ENCODE data around the gene BPI.
A peak's percentile ranks its signal among the peaks of the same experiment; 100 is the strongest.

The BPI gene

GRCh38 chr20:38321959-38322598, 18.1 kb downstream of the BPI start:
- H3K4me2 ChIP-seq (ENCODE audit: low read length) = no peak overlapping the region
- H3K9ac ChIP-seq (ENCODE audit: low read length) = no peak overlapping the region
- no peak overlapping the region for H3K27ac ChIP-seq (ENCODE audit: low read length)
- no peaks in the 10 kb centered on the region for H4K20me1 ChIP-seq (ENCODE audit: insufficient read depth, low read length)
- H3K4me3 ChIP-seq (ENCODE audit: low read length) = no peak overlapping the region
- no peaks in the 10 kb centered on the region for H3K79me2 ChIP-seq (ENCODE audit: low read length)
- H3K36me3 ChIP-seq (replicated peaks; ENCODE audit: low read depth, low read length) = no peaks in the 10 kb centered on the region
- no peaks in the 10 kb centered on the region for H3K4me1 ChIP-seq (ENCODE audit: low read length)
- no peaks in the 10 kb centered on the region for H3K9me3 ChIP-seq (ENCODE audit: insufficient read depth, low read length)
- no peak overlapping the region for H2AFZ ChIP-seq (ENCODE audit: low read depth, low read length)
- H3K27me3 ChIP-seq (ENCODE audit: low read depth, low read length) = peaks cover 59% of the 10 kb centered on the region
- TF ChIP-seq CTCF (IDR thresholded peaks at IDR 0.05; ENCODE audit: low read depth, low read length) (peak; percentile 83), EZH2phosphoT487 (IDR thresholded peaks at IDR 0.05; ENCODE audit: low read depth) (no peak)

- H4K20me1 ChIP-seq (ENCODE audit: insufficient read depth, low read length) = no peaks in the 10 kb centered on the region
- H3K9ac ChIP-seq (ENCODE audit: low read length) = no peak overlapping the region
- no peaks in the 10 kb centered on the region for H3K79me2 ChIP-seq (ENCODE audit: low read length)
- no peak overlapping the region for H2AFZ ChIP-seq (ENCODE audit: low read depth, low read length)
- H3K27me3 ChIP-seq (ENCODE audit: low read depth, low read length) = peaks cover 45% of the 10 kb centered on the region
- no peaks in the 10 kb centered on the region for H3K4me1 ChIP-seq (ENCODE audit: low read length)
- H3K4me2 ChIP-seq (ENCODE audit: low read length) = no peak overlapping the region
- H3K9me3 ChIP-seq (ENCODE audit: insufficient read depth, low read length) = no peaks in the 10 kb centered on the region
- TF ChIP-seq EZH2phosphoT487 (IDR thresholded peaks at IDR 0.05; ENCODE audit: low read depth) (no peak), CTCF (IDR thresholded peaks at IDR 0.05; ENCODE audit: low read depth, low read length) (no peak)
- H3K27ac ChIP-seq (ENCODE audit: low read length) = no peak overlapping the region
- H3K36me3 ChIP-seq (replicated peaks; ENCODE audit: low read depth, low read length) = no peaks in the 10 kb centered on the region
- H3K4me3 ChIP-seq (ENCODE audit: low read length) = no peak overlapping the region
Observed at GRCh38 chr20:38324159-38324558, 20.2 kb downstream of the BPI start.

DNA sequence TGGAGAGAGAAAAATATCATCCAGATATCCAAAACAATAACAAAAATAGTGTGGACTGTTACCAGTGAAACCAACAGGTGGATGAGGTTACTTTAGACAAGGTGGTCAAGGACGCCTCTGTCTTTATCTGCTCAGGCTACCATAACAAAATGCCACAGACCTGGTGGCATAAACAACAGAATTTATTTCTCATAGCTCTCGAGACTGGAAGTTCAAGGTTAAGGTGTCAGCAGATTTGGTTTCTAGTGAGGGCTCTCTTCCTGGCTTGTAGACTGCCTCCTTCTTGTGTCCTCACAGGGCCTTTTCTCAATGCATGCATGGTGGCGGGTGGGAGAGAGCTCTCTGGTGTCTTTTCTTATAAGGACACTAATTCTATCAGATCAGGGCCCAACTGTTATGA, 21.2 kb downstream of the BPI start:
- no peak overlapping the region for H3K9ac ChIP-seq (ENCODE audit: low read length)

DNA sequence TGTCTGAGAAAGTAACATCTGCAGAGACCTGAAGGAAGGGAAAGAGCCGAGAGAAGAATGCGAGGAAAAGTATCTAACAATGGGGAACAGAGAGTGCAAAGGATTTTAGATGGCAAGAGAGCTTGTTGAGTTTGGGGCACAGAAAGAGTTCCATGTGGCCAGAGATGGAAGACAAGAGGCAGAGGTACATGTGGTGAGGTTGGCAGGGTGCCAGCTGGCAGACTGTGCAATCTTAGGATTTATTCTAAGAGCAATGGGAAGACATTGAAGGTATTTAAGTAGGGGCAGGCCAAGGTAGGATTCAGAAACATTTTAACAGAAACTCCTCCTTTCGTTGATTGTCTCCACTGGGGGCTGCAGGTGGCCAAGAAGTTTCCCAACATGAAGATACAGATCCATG, 21.9 kb downstream of the BPI start:
- Histone ChIP-seq H3K4me2 (ENCODE audit: low read length) (no peak overlapping the region), H3K4me3 (ENCODE audit: low read length) (no peak overlapping the region)

More for the DNA sequence above, 21.2 kb downstream of the BPI start:
- Histone ChIP-seq H3K27me3 (ENCODE audit: low read depth, low read length) (peaks cover 39% of the 10 kb centered on the region), H3K9me3 (ENCODE audit: insufficient read depth, low read length) (no peaks in the 10 kb centered on the region), H3K4me2 (ENCODE audit: low read length) (no peak overlapping the region), H4K20me1 (ENCODE audit: insufficient read depth, low read length) (no peaks in the 10 kb centered on the region), H3K36me3 (replicated peaks; ENCODE audit: low read depth, low read length) (no peaks in the 10 kb centered on the region), H3K4me3 (ENCODE audit: low read length) (no peak overlapping the region), H3K79me2 (ENCODE audit: low read length) (no peaks in the 10 kb centered on the region), H3K4me1 (ENCODE audit: low read length) (no peaks in the 10 kb centered on the region), H2AFZ (ENCODE audit: low read depth, low read length) (no peak overlapping the region), H3K27ac (ENCODE audit: low read length) (no peak overlapping the region)
- TF ChIP-seq EZH2phosphoT487 (IDR thresholded peaks at IDR 0.05; ENCODE audit: low read depth) (no peak), CTCF (IDR thresholded peaks at IDR 0.05; ENCODE audit: low read depth, low read length) (no peak)

More for the DNA sequence above, 21.9 kb downstream of the BPI start:
- Histone ChIP-seq H4K20me1 (ENCODE audit: insufficient read depth, low read length) (no peaks in the 10 kb centered on the region), H3K27me3 (ENCODE audit: low read depth, low read length) (peaks cover 44% of the 10 kb centered on the region), H3K4me1 (ENCODE audit: low read length) (no peaks in the 10 kb centered on the region), H3K79me2 (ENCODE audit: low read length) (no peaks in the 10 kb centered on the region), H2AFZ (ENCODE audit: low read depth, low read length) (no peak overlapping the region), H3K9ac (ENCODE audit: low read length) (no peak overlapping the region), H3K9me3 (ENCODE audit: insufficient read depth, low read length) (no peaks in the 10 kb centered on the region), H3K27ac (ENCODE audit: low read length) (no peak overlapping the region), H3K36me3 (replicated peaks; ENCODE audit: low read depth, low read length) (no peaks in the 10 kb centered on the region)
- TF ChIP-seq EZH2phosphoT487 (IDR thresholded peaks at IDR 0.05; ENCODE audit: low read depth) = no peak
- no peak for TF ChIP-seq CTCF (IDR thresholded peaks at IDR 0.05; ENCODE audit: low read depth, low read length)
